ENCODE measurements around the gene ABCC11. TPM values are rescaled to one million over a fixed set of nuclear protein-coding genes. Genes with fewer than 3 reads are reported as not detected.

Gene ABCC11
- total RNA-seq, 2 donors from 2014 or later = 0.70 TPM; not detected in 1

GRCh38 chr16:48223490-48223889 is 23.8 kb downstream of the ABCC11 start:
- no peaks in the 10 kb centered on the region for H3K36me3 ChIP-seq (ENCODE audit: control insufficient read depth, insufficient read depth, low read length)
- H3K9ac ChIP-seq (ENCODE audit: extremely low read depth, low read length, poor library complexity, severe bottlenecking) = no peak overlapping the region
- DNase-seq = no peak
- no peaks in the 10 kb centered on the region for H3K27me3 Mint-ChIP-seq (ENCODE audit: insufficient read depth)
- TF ChIP-seq CTCF (conservative IDR thresholded peaks at IDR 0.05) = no peak
- H3K4me1 Mint-ChIP-seq = no peaks in the 10 kb centered on the region
- no peaks in the 10 kb centered on the region for H3K27me3 ChIP-seq (ENCODE audit: control insufficient read depth, insufficient read depth, low read length, poor library complexity, severe bottlenecking)
- H3K36me3 Mint-ChIP-seq (ENCODE audit: low read depth) = no peaks in the 10 kb centered on the region
- no peaks in the 10 kb centered on the region for H3K4me1 ChIP-seq (ENCODE audit: control insufficient read depth, insufficient read depth, low read length)
- H3K4me3 Mint-ChIP-seq = no peak overlapping the region
- no peaks in the 10 kb centered on the region for H3K9me3 ChIP-seq (ENCODE audit: control insufficient read depth, low read length)
- no peak overlapping the region for H3K27ac ChIP-seq (ENCODE audit: low read depth, low read length)
- 95 to 100% methylated on average over 2 to 4 of the region's 4 CpGs for WGBS, 2 experiments (ENCODE audit: insufficient coverage in 1 of 2, insufficient read length in 1 of 2)
- H3K9me3 Mint-ChIP-seq = peaks cover 3% of the 10 kb centered on the region
- no peak overlapping the region for H3K4me3 ChIP-seq (ENCODE audit: low read length)
- no peak overlapping the region for H3K27ac Mint-ChIP-seq

- H3K27ac ChIP-seq (ENCODE audit: low read depth, low read length) = no peak overlapping the region
- Mint-ChIP-seq H3K4me3 (no peak overlapping the region), H3K9me3 (peaks cover 3% of the 10 kb centered on the region), H3K27ac (no peak overlapping the region), H3K4me1 (no peaks in the 10 kb centered on the region), H3K27me3 (ENCODE audit: insufficient read depth) (no peaks in the 10 kb centered on the region), H3K36me3 (ENCODE audit: low read depth) (no peaks in the 10 kb centered on the region)
- no peaks in the 10 kb centered on the region for H3K36me3 ChIP-seq (ENCODE audit: control insufficient read depth, insufficient read depth, low read length)
- DNase-seq = no peak
- no peaks in the 10 kb centered on the region for H3K4me1 ChIP-seq (ENCODE audit: control insufficient read depth, insufficient read depth, low read length)
- H3K27me3 ChIP-seq (ENCODE audit: control insufficient read depth, insufficient read depth, low read length, poor library complexity, severe bottlenecking) = no peaks in the 10 kb centered on the region
- no peak overlapping the region for H3K4me3 ChIP-seq (ENCODE audit: low read length)
- no peak overlapping the region for H3K9ac ChIP-seq (ENCODE audit: extremely low read depth, low read length, poor library complexity, severe bottlenecking)
- H3K9me3 ChIP-seq (ENCODE audit: control insufficient read depth, low read length) = no peaks in the 10 kb centered on the region
- no peak for TF ChIP-seq CTCF (conservative IDR thresholded peaks at IDR 0.05)
- WGBS, 2 experiments (ENCODE audit: insufficient coverage in 1 of 2, insufficient read length in 1 of 2) = 79 to 81% methylated on average over 3 of the region's 3 CpGs
These were observed 26.4 kb downstream of the ABCC11 start for GRCh38 chr16:48220891-48221290.

- H3K9me3 Mint-ChIP-seq = peaks cover 3% of the 10 kb centered on the region
- no peaks in the 10 kb centered on the region for H3K27me3 ChIP-seq (ENCODE audit: control insufficient read depth, insufficient read depth, low read length, poor library complexity, severe bottlenecking)
- TF ChIP-seq CTCF (conservative IDR thresholded peaks at IDR 0.05) = no peak
- H3K9me3 ChIP-seq (ENCODE audit: control insufficient read depth, low read length) = no peaks in the 10 kb centered on the region
- H3K27ac Mint-ChIP-seq = no peak overlapping the region
- H3K9ac ChIP-seq (ENCODE audit: extremely low read depth, low read length, poor library complexity, severe bottlenecking) = no peak overlapping the region
- no peaks in the 10 kb centered on the region for H3K27me3 Mint-ChIP-seq (ENCODE audit: insufficient read depth)
- no peaks in the 10 kb centered on the region for H3K36me3 ChIP-seq (ENCODE audit: control insufficient read depth, insufficient read depth, low read length)
- whole genome bisulfite sequencing, 2 experiments (ENCODE audit: insufficient coverage in 1 of 2, insufficient read length in 1 of 2) = 70 to 95% methylated on average over 2 of the region's 3 CpGs
- H3K27ac ChIP-seq (ENCODE audit: low read depth, low read length) = no peak overlapping the region
- no peak overlapping the region for H3K4me3 Mint-ChIP-seq
- DNase-seq = no peak
- no peak overlapping the region for H3K4me3 ChIP-seq (ENCODE audit: low read length)
- peaks cover 6% of the 10 kb centered on the region for H3K4me1 Mint-ChIP-seq
- no peaks in the 10 kb centered on the region for H3K4me1 ChIP-seq (ENCODE audit: control insufficient read depth, insufficient read depth, low read length)
- H3K36me3 Mint-ChIP-seq (ENCODE audit: low read depth) = no peaks in the 10 kb centered on the region
These were observed 28.9 kb downstream of the ABCC11 start for GRCh38 chr16:48218473-48218872.

Data from endodermal cell (in vitro differentiated cells).